ENCODE data around the gene ATP6V0A1.

The ATP6V0A1 gene

DNA sequence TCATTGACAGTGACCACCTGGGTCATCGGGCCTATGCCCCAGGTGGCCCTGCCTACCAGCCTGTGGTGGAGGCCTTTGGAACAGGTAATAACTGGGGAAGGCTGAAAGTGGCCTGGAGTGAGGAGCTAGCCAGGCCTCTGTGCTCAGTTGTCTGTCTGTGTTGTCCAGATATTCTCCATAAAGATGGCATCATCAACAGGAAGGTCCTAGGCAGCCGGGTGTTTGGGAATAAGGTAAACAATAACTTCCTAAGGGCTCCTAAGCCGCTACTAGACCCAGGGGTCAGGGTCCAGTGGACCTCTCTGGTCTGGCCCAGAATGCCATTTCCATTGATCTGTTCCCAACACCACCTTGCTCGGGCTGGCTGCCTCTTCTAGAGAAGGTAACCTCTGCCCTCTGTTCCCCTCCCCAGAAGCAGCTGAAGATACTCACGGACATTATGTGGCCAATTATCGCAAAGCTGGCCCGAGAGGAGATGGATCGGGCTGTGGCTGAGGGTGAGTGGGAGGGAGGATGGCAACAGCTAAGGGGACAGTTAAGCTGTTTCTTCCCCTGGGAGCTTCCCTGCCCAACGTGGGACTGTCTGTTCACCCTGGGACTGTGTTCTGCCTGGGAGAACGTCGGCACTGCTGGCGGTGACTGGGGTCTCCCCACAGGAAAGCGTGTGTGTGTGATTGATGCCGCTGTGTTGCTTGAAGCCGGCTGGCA lies 106.3 kb downstream of the ATP6V0A1 start:
- DNase-seq: no peak

DNA sequence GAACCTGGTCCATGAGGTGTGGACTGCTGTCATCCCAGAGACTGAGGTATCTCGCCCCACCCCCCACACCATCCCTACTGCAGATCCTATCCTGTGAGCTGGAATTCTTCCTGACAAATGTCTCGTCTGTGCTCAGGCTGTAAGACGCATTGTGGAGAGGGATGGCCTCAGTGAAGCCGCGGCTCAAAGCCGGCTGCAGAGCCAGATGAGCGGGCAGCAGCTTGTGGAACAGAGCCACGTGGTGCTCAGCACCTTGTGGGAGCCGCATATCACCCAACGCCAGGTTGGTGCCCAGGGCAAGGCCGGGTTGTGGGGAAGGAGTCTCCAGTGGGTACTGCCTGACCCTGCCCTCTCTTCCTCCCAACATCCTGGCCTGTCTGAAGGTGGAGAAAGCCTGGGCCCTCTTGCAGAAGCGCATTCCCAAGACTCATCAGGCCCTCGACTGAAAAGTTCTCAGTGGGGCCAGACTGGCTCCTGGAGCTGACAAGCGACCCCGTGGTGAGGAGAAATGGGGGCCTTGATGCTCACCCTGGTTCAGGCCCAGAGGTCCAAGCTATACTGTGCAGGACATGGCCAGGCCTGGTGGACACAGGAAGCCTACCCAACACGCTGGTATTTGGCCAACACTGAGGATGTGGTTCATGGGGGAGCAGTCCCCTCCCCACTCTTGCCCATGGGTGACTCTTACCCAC lies 107.0 kb downstream of the ATP6V0A1 start:
- DNase-seq: no peak

DNA sequence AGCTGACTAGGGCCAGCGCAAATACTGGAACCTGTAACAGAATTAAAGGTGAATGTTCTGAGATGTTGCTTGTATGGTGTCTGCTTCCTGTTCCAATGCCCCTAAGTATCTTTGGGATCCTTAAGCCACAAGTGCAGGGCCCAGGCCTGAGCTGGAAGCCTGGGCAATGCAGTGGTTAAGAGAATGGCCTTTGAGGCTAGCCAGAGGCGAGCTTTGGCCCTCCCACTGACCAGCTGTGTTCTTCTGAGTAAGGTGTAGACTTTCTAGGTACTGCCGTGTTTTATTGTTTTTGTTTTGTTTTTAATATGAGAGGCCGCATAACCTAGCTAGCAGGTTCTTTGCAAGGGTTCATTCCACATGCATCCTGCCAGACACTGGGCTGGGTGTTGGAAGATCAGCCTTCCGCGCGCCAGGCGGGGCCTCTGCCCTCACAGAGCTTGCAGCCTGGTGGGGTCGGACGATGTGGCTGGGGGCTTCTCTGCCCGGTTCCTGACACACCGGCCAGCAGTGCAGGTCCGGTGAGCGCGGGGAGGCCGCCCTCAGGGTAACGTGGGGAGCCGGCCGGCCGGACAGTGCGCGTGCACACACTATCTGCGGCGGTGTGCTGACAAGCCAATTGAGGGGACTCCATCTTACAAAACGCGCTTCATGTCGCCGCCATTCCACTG lies 107.7 kb downstream of the ATP6V0A1 start:
- DNase-seq: no peak

DNA sequence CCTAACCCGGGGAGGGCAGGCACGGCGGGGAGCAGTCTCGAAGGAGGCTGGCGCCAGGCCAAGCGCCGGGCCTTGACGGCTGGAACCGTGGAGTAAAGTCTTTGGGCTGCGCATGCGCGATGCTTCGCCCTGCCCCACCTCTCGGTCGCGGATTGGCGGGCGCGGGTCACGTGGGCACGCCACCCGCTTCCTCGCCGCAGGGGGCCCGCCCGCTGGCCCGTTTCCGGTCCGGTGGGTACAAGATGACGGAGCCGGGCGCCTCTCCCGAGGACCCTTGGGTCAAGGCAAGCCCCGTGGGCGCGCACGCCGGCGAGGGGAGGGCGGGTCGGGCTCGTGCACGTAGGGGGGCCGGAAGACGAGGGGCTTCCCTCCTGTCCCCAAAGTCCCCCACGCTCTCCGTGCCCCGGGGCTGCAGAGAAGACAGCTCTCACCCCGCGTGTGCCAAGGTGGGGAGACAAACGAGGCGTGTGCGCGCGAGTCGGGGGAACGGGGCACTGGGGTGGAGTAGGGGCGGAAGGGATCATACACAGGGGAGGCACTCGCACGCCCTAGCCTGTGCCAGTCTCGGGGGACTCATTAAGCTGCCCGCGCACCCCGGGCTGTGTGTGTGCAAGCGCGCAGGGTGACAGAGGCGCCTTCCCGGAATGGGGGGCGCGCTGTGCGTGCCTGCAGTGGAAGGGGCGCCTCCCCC lies 108.3 kb downstream of the ATP6V0A1 start, which contains the start of gene MLX:
Gene MLX, plus strand, starts transcription at position 218 of the 691 bp plus-strand sequence. Its CDS starts 25 bp downstream, at position 243.
- DNase-seq: peak; percentile 93

DNA sequence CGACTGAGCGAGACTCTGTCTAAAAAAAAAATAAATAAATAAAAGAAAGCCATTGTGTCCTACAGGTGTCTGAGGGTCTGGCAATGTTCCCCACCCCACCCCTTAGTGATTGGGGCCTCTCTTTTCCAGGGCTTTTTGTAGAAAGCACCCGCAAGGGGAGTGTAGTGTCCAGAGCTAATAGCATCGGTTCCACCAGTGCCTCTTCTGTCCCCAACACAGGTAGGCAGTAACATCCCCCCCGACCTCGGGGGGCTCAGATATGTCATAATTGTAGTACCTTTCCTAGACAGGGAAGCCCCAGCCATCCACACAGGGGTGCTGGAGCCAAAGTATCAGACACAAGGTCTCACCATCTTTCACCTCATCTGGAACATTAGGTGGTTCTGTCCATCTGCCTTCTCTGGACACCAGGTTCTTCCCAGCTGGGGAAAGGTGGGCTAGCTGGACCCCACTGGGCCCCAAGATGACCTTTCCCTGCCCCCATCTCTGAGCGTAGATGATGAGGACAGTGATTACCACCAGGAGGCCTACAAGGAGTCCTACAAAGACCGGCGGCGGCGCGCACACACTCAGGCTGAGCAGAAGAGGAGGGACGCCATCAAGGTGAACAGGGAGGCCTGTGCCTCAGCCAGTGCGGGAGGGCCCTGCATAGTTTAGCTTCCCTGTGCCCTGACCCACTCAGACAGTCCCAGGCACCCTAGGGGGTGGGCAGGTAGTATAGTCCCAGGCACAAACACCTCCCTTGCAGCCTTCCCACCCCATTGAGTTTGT lies 109.8 kb downstream of the ATP6V0A1 start:
- no peak for DNase-seq

DNA sequence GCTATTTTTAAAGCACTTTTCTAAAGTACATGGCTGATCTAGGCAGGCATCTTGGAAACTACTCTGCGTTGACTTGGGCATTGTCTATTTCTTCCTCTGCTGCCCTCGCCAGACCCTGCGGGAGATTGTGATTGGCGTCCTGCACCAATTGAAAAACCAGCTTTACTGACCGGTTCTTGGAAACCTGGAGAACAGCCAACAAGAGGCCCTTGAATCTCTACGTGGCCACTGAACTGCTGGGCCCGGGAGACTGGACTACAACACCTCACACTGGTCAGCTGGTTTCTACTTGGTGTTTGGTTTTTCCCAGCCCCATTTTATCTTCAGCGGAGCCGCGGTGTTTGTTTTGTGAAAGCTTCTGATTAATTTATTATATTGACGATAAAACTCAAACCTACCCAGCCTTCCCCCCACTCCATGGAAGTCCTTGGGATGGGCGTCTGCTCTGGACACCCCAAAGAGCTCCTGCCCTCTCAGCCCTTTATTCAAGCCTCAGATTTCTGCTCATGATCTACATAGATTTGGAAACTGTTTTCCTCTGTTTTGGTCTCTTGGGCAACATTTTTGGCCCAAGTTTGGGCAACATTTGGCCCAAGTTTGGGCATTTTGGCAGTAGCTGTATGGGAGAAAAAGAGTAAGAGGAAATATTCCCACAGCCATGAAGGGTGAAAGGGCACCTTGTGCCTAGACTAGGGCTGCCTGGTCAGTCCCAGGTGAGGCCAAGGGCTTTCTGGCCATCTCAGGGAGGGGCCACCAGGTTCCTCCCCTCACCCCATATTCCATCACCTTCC lies 113.0 kb downstream of the ATP6V0A1 start:
- DNase-seq: no peak

All from NCI-H146 (cell line).